Measurements from ENCODE around the gene SUCLG2.

DNA sequence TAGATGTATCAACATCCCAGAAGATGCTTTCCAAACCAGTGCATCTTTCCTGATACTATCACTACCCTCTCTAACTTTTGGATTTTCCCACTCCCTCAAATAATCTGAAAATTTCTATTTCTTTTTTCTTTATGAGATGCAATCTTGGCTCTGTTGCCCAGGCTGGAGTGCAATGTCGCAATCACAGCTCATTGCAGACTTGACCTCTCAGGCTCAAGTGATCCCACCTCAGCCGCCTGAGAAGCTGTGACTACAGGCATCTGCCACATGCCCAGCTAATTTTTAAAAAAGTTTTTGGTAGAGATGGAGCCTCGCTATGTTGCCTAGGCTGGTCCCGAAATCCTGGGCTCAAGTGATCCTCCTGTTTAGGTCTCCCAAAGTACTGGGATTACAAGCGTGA is 239.7 kb downstream of the SUCLG2 start:
- TF ChIP-seq, protein P1, sequence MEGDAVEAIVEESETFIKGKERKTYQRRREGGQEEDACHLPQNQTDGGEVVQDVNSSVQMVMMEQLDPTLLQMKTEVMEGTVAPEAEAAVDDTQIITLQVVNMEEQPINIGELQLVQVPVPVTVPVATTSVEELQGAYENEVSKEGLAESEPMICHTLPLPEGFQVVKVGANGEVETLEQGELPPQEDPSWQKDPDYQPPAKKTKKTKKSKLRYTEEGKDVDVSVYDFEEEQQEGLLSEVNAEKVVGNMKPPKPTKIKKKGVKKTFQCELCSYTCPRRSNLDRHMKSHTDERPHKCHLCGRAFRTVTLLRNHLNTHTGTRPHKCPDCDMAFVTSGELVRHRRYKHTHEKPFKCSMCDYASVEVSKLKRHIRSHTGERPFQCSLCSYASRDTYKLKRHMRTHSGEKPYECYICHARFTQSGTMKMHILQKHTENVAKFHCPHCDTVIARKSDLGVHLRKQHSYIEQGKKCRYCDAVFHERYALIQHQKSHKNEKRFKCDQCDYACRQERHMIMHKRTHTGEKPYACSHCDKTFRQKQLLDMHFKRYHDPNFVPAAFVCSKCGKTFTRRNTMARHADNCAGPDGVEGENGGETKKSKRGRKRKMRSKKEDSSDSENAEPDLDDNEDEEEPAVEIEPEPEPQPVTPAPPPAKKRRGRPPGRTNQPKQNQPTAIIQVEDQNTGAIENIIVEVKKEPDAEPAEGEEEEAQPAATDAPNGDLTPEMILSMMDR (IDR thresholded peaks at IDR 0.05), result no peak
- no peak for TF ChIP-seq POLR2A (IDR thresholded peaks at IDR 0.05)
